Transverse colon (tissue), 4 donors: ENCODE data around the gene NR3C2. TPM values are rescaled to one million over a fixed set of nuclear protein-coding genes. Genes with fewer than 3 reads are reported as not detected.

Source experiments
- DNase-seq: peaks from one replicate; pipeline ENCODE4 v3.0.0-alpha.2; 2019
- H3K27ac ChIP-seq, 4 donors: fragments of 200-600 bp; sonication (generic); 2 replicates each; pipeline ENCODE4 v1.5.1; 2016 to 2018; ENCODE audit warnings: inconsistent platforms in 4 of 4
- H3K27me3 ChIP-seq: fragments of 200-600 bp; sonication (generic); 2 replicates; pipeline ENCODE4 v1.5.1; 2017; ENCODE audit warnings: inconsistent platforms
- H3K36me3 ChIP-seq, 4 donors: fragments of 200-600 bp; sonication (generic); 2 replicates each; pipeline ENCODE4 v1.5.1; 2017 to 2019; ENCODE audit warnings: inconsistent platforms in 4 of 4
- H3K4me1 ChIP-seq, 4 donors: fragments of 200-600 bp; sonication (generic); 2 replicates each; pipeline ENCODE4 v1.5.1; 2017 to 2020; ENCODE audit warnings: inconsistent platforms in 4 of 4
- H3K4me3 ChIP-seq, 4 donors: fragments of 200-600 bp; sonication (generic); 1 replicate in 1 of 4; 2 replicates in 3 of 4; pipeline versions ENCODE4 v1.5.1 to v1.6.1; 2017 to 2019; ENCODE audit warnings: inconsistent platforms in 4 of 4
- H3K9me3 ChIP-seq, 2 donors: fragments of 200-600 bp; sonication (generic); 2 replicates each; pipeline ENCODE4 v1.5.1; 2017 to 2019; ENCODE audit warnings: inconsistent platforms in 2 of 2
- CTCF ChIP-seq, 5 experiments: fragments of 200-600 bp in 3 of 5; fragments of 450-650 bp in 2 of 5; sonication (generic) in 3 of 5; IDR thresholded peaks; 1 replicate in 2 of 5; 2 replicates in 3 of 5; pipeline ENCODE4 v1.5.1; 2016 to 2017; ENCODE audit warnings: antibody characterized with exemption in 5 of 5, inconsistent platforms in 3 of 5, mild to moderate bottlenecking in 2 of 5, moderate library complexity in 1 of 5
- EP300 ChIP-seq: sonication (generic); formaldehyde crosslinking; IDR thresholded peaks from one replicate; pipeline ENCODE4 v1.6.1; 2017; ENCODE audit warnings: antibody characterized with exemption, low read depth
- POLR2A ChIP-seq: fragments of 450-650 bp; IDR thresholded peaks from one replicate; pipeline ENCODE4 v1.6.1; 2016; ENCODE audit warnings: antibody characterized with exemption, mild to moderate bottlenecking, moderate library complexity
- POLR2AphosphoS5 ChIP-seq, 3 donors: sonication (generic); formaldehyde crosslinking; IDR thresholded peaks; one replicate each; pipeline ENCODE4 v1.6.1; 2016; ENCODE audit warnings: antibody characterized with exemption in 3 of 3
- WGBS, 2 donors: methylation state at CpG; one replicate each; pipeline ENCODE4 v1.1.5; 2018; ENCODE audit warnings: low coverage in 1 of 2; 5-methylcytosine and 5-hydroxymethylcytosine counted together
- in situ Hi-C, 4 donors: fragments of 200-750 bp; cut with MboI; loops; one replicate each; pipeline versions ENCODE4 v1.15.0 to v1.15.1; 2017; ENCODE audit warnings: low sequenced_read_pairs in 3 of 4, low pct_ligation_motif_present in 1 of 4, low pct_unique_long_range_greater_than_20kb in 1 of 4
- intact Hi-C: fragments of 100-400 bp; cut with DNase I; formaldehyde crosslinking; loops from one replicate; pipeline ENCODE4 v1.15.1; 2023; ENCODE audit warnings: low total_unique reads
- total RNA-seq, 4 donors: library from RNA; depleted of rRNA; stranded (reverse); fragments of >200 nt; gene quantifications; one replicate each; pipeline ENCODE4 v1.1.0, GENCODE V29; 2016

The NR3C2 gene
- total RNA-seq, 4 donors from 2014 or later, result 55.5 to 147 (median 125) TPM

- Histone ChIP-seq H3K36me3 (no peaks in the 10 kb centered on the region), H3K4me3 (no peak overlapping the region), H3K27me3 (no peaks in the 10 kb centered on the region), H3K4me1 (peaks cover 0 to 14% (median 2%) of the 10 kb centered on the region in 4 donors), H3K9me3 (no peaks in the 10 kb centered on the region), H3K27ac (no peak overlapping the region)
- TF ChIP-seq POLR2A (no peak), EP300 (no peak), POLR2AphosphoS5 (IDR thresholded peaks at IDR 0.05) (no peak), CTCF (IDR thresholded peaks at IDR 0.05) (no peak)
- intact Hi-C loops (no loop called here), in situ Hi-C loops (no loop called here)
- no peak for DNase-seq
- WGBS, 2 donors, result 95 to 97% methylated on average over 4 of the region's 4 CpGs
These were observed 257.3 kb downstream of the NR3C2 start for GRCh38 chr4:148184922-148185321.

DNA sequence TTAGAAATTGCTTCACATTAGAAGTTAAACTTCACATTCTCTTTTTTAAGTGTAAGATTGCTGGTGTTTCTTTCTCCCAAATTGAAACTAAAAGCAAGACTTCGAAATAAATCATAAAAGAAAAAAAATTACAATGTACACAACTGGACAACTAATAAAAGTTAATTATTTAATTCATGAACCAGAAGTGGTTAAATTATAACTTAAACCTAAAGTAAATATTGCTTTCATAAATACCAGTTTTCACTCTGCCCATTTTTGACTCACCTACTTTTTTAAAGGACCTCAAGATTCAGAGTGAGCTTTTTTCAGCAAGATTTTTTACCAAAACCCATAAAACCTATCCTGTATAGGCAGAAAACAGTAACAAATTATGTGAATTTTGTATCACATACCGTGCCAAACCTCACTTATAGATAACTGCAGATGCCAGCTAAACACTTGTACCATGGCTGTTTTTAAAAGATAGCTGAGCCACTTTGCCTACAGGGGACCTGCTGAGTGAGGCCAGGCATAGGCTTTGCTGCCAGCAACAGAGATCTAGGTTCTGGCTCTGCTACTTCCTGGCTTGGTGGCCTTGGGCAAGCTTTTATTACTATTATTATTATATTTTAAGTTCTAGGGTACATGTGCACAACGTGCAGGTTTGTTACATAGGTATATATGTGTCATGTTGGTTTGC lies 259.8 kb downstream of the NR3C2 start:
- no peaks in the 10 kb centered on the region for H3K36me3 ChIP-seq
- H3K9me3 ChIP-seq, result no peaks in the 10 kb centered on the region
- DNase-seq, result no peak
- in situ Hi-C loops, result no loop called here
- H3K4me1 ChIP-seq, result peaks cover 0 to 14% (median 2%) of the 10 kb centered on the region in 4 donors
- peak overlapping the region in 1 of 4 donors; percentile 34 for H3K27ac ChIP-seq
- H3K4me3 ChIP-seq, result no peak overlapping the region
- intact Hi-C loops, result no loop called here
- WGBS, 2 donors, result 30 to 50% methylated on average over 2 to 3 of the region's 3 CpGs
- H3K27me3 ChIP-seq, result no peaks in the 10 kb centered on the region
- TF ChIP-seq POLR2AphosphoS5 (IDR thresholded peaks at IDR 0.05) (no peak), CTCF (IDR thresholded peaks at IDR 0.05) (no peak), EP300 (no peak), POLR2A (no peak)

GRCh38 chr4:148173397-148174017 lies 268.7 kb downstream of the NR3C2 start:
- Histone ChIP-seq H3K9me3 (no peaks in the 10 kb centered on the region), H3K36me3 (no peaks in the 10 kb centered on the region), H3K27me3 (no peaks in the 10 kb centered on the region), H3K4me1 (peaks cover 0 to 39% (median 26%) of the 10 kb centered on the region in 4 donors), H3K27ac (peak overlapping the region in 3 of 4 donors; percentile 65 to 79 (median 78)), H3K4me3 (no peak overlapping the region)
- intact Hi-C loops (no loop called here), in situ Hi-C loops (loop anchor here in 1 of 4 donors (25.0 kb wide), 1 partner anchor 514 kb away; no protein-coding TSS in a partner anchor)
- TF ChIP-seq EP300 (no peak), CTCF (IDR thresholded peaks at IDR 0.05) (no peak), POLR2AphosphoS5 (IDR thresholded peaks at IDR 0.05) (peak in 1 of 3 donors; percentile 45)
- WGBS, 2 donors, result 79 to 86% methylated on average over 2 to 5 of the region's 5 CpGs
- peak; percentile 22 for DNase-seq

GRCh38 chr4:148171596-148171995 lies 270.6 kb downstream of the NR3C2 start:
- DNase-seq, result no peak
- 43 to 81% methylated on average over 1 to 3 of the region's 3 CpGs for WGBS, 2 donors
- no peak for TF ChIP-seq EP300
- no peak for TF ChIP-seq POLR2A
- no peak for TF ChIP-seq POLR2AphosphoS5 (IDR thresholded peaks at IDR 0.05)
- no peak for TF ChIP-seq CTCF (IDR thresholded peaks at IDR 0.05)
- H3K36me3 ChIP-seq, result no peaks in the 10 kb centered on the region
- peaks cover 0 to 44% (median 26%) of the 10 kb centered on the region in 4 donors for H3K4me1 ChIP-seq
- no peaks in the 10 kb centered on the region for H3K27me3 ChIP-seq
- H3K9me3 ChIP-seq, result no peaks in the 10 kb centered on the region
- intact Hi-C loops (no loop called here), in situ Hi-C loops (loop anchor here in 1 of 4 donors (25.0 kb wide), 1 partner anchor 516 kb away; no protein-coding TSS in a partner anchor)
- peak overlapping the region; percentile 65 to 79 (median 76) for H3K27ac ChIP-seq
- no peak overlapping the region for H3K4me3 ChIP-seq
